Common myeloid progenitor, CD34-positive (primary cell): ENCODE results near the gene HSD17B14. TPM values are rescaled to one million over a fixed set of nuclear protein-coding genes. Genes with fewer than 3 reads are reported as not detected.
"Not testable (repeated sequence)": the region's sequence is repeated elsewhere in the genome, so short reads cannot be mapped to it uniquely, and the experiment has no call there.

Experiments used
- CTCF ChIA-PET: fragments of 350-600 bp; sonication (Branson Sonifier 250); formaldehyde crosslinking; loops from one replicate; lab custom pipeline; 2021; ENCODE audit warnings: antibody characterized with exemption; lab: Charles Lee
- POLR2A ChIA-PET: fragments of 350-600 bp; sonication (Branson Sonifier 250); formaldehyde crosslinking; loops from one replicate; lab custom pipeline; 2021; ENCODE audit warnings: antibody characterized with exemption; lab: Charles Lee
- DNase-seq, 3 donors: peaks; one replicate each; pipeline versions ENCODE4 v3.0.0 to v3.0.0-alpha.2; 2013
- H3K27ac ChIP-seq, 2 experiments: 1 replicate in 1 of 2; 2 replicates in 1 of 2; pipeline ENCODE4 v1.7.0; 2013; ENCODE audit warnings: inconsistent platforms in 2 of 2, low read length in 2 of 2, mild to moderate bottlenecking in 2 of 2, low read depth in 1 of 2, moderate library complexity in 1 of 2; ENCODE audit not compliant: severe bottlenecking in 2 of 2, insufficient read depth in 1 of 2, poor library complexity in 1 of 2
- H3K27me3 ChIP-seq, 5 experiments: replicated peaks in 2 of 5; 1 replicate in 3 of 5; 2 replicates in 2 of 5; pipeline versions ENCODE4 v1.6.1 to v1.7.0; 2013; ENCODE audit warnings: low read length in 4 of 5, mild to moderate bottlenecking in 2 of 5, moderate library complexity in 2 of 5, inconsistent platforms in 1 of 5; ENCODE audit not compliant: insufficient read depth in 5 of 5, control insufficient read depth in 4 of 5
- H3K36me3 ChIP-seq, 4 experiments: 1 replicate in 2 of 4; 2 replicates in 2 of 4; pipeline versions ENCODE4 v1.6.1 to v1.7.0; 2013; ENCODE audit warnings: low read length in 3 of 4, control low read depth in 1 of 4, mild to moderate bottlenecking in 1 of 4; ENCODE audit not compliant: control insufficient read depth in 4 of 4, insufficient read depth in 4 of 4
- H3K4me1 ChIP-seq, 4 experiments: 1 replicate in 3 of 4; 2 replicates in 1 of 4; pipeline versions ENCODE4 v1.6.1 to v1.7.1; 2013; ENCODE audit warnings: low read length in 3 of 4, mild to moderate bottlenecking in 3 of 4, control low read depth in 1 of 4, inconsistent platforms in 1 of 4, moderate library complexity in 1 of 4; ENCODE audit not compliant: control insufficient read depth in 4 of 4, insufficient read depth in 4 of 4; ENCODE audit errors: control extremely low read depth in 1 of 4
- H3K4me3 ChIP-seq, 7 experiments: 1 replicate in 4 of 7; 2 replicates in 3 of 7; pipeline versions ENCODE4 v1.5.1 to v1.7.0; 2013; ENCODE audit warnings: mild to moderate bottlenecking in 7 of 7, low read length in 6 of 7, moderate library complexity in 6 of 7, inconsistent platforms in 2 of 7, low read depth in 2 of 7, control low read depth in 1 of 7; ENCODE audit not compliant: insufficient read depth in 4 of 7, control insufficient read depth in 1 of 7; ENCODE audit errors: extremely low read depth in 1 of 7
- H3K9me3 ChIP-seq, 5 experiments: 1 replicate in 4 of 5; 2 replicates in 1 of 5; pipeline versions ENCODE4 v1.6.1 to v1.7.1; 2013; ENCODE audit warnings: low read length in 4 of 5, mild to moderate bottlenecking in 2 of 5, inconsistent platforms in 1 of 5, low read depth in 1 of 5, moderate library complexity in 1 of 5; ENCODE audit not compliant: control insufficient read depth in 4 of 5, insufficient read depth in 2 of 5; ENCODE audit errors: control extremely low read depth in 1 of 5
- WGBS: methylation state at CpG from one replicate; pipeline ENCODE4 v1.1.5; 2013; ENCODE audit not compliant: insufficient coverage; 5-methylcytosine and 5-hydroxymethylcytosine counted together
- polyA plus RNA-seq: library from polyadenylated mRNA; unstranded; fragments of 120-200 nt; gene quantifications from one replicate; pipeline ENCODE4 v1.2.1, GENCODE V29; 2013

Gene HSD17B14
- 4.7 TPM for polyA plus RNA-seq

DNA sequence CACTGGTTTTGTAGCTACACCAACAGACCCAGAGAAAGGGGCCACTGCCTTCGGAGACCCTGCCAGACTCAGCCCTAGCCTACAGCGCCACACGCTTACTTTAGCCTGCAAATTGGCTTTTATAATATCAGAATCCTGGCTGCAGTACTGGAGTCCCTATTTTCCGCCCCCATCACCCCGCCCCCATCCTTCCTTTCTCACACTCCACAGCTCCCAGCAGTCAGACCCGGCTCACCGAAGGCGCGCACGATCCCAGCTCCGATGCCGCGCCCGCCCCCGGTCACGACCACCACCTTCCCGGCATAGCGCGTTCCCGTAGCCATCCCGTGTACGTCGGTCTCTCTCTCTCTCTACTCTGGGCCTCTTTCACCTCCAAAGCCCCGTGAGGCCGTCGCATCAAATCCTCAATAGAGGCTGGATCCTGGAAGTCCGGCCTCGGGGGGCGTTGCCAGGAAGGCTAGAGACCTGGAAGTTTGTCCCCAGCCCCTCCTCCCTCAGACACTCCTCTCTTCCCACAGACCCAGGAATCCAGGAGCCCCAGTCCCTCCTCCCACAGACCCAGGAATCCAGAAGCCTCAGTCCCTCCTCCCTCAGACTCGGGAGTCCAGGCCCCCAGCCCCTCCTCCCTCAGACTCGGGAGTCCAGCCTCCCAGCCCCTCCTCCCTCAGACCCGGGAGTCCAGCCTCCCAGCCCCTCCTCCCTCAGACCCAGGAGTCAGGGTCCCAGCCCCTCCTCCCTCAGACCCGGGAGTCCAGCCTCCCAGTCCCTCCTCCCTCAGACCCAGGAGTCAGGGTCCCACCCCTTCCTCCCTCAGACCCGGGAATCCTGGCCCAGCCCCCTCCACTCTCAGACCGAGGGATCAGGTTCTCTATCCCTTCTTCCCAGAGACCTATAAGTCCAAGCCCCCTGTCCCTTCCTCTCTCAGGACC is at the start of gene HSD17B14:
Gene HSD17B14 (minus strand): TSS at position 403 of the 929 bp plus-strand sequence. CDS start 80 bp downstream, at position 323.
- H3K27ac ChIP-seq: peak within 1 kb of the TSS in 1 of 2 experiments; percentile 74
- H3K4me3 ChIP-seq: peak within 1 kb of the TSS; percentile 27 to 80 (median 60)
- no peaks in the 10 kb centered on the region for H3K36me3 ChIP-seq
- ChIA-PET CTCF (interaction anchor here (0.9 to 17.3 kb wide), 8 partner anchors 10 to 134 kb away, joined by 3 to 376 read pairs (median 4); partner anchors contain the start of gene BCAT2), POLR2A (interaction anchor here (0.6 to 0.9 kb wide), 2 partner anchors 41 to 143 kb away, joined by 3 to 4 read pairs; no protein-coding TSS in a partner anchor)
- no peaks in the 10 kb centered on the region for H3K27me3 ChIP-seq
- DNase-seq: no peak
- H3K9me3 ChIP-seq: no peaks in the 10 kb centered on the region
- peaks cover 0 to 25% (median 22%) of the 10 kb centered on the region in 4 experiments for H3K4me1 ChIP-seq
- WGBS: 0% methylated on average over 28 of the region's 35 CpGs

DNA sequence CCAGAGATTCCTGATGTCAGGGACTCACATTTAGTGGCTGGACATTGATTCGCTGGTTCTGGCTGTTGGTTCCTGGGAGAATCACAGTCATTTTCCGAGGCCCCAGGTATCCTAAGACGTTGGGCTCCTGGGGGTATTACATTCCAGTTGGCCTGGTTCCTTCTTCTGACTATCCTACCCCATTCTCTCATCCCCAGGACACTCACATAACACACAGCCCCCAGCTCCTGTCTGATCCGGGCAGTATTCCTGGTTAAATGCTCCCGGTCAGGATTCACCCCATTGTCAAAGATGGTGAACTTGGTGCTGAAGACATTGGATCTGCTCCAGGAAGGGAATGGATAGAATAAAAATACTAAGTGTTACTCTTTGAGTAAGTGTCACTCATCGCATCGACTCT is 47.4 kb upstream of the HSD17B14 start:
- ChIA-PET CTCF (no interaction called here), POLR2A (interaction anchor here (0.6 kb wide), 1 partner anchor 59 kb away, joined by 3 read pairs; no protein-coding TSS in a partner anchor)
- Histone ChIP-seq H3K4me3 (no peak overlapping the region), H3K9me3 (peaks cover 0 to 3% (median 0%) of the 10 kb centered on the region in 5 experiments), H3K4me1 (peaks cover 0 to 6% (median 3%) of the 10 kb centered on the region in 4 experiments), H3K36me3 (peaks cover 0 to 4% (median 2%) of the 10 kb centered on the region in 4 experiments), H3K27me3 (no peaks in the 10 kb centered on the region), H3K27ac (no peak overlapping the region)
- WGBS: 100% methylated on average over 6 of the region's 7 CpGs
- no peak for DNase-seq

DNA sequence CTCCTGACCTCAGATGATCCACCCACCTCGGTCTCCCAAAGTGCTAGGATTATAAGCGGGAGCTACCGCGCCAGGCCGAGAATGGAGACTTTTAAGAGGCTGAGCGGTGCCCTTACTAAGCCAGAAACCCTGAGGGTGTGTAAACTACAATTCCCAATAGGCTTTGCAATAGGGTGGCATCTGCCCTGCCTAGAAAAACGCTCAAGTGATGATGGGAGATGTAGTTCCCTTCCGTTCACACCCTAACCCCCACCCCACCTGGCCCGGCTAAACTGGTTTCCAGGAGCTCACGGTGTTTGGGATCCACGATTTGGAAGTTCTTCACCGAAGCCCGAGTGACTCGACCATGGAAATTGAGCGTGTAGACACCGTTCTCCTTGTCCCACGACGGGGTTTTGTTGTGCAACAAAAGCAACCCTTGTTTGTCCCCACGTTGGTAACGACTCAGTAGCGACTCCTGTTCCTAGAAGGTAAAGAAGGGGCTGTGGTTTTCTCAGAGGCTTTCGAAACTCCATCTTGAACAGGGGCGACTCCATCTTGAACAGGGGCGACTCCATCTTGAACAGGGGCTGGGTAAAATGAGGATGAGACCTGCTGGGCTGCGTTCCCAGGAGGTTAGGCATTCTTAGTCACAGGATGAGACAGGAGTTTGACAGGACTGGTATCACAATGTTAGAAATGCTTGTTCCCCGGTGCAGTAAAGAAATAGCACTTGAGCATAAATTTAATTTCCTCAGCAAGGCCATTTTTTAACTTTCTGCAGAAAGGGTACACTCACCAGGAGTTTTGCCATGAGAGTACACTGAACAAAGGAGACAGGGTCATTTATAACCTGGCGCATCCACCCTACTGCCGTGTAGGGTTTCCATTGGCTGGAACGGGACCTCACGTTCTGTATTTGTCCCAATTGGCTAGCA is 45.7 kb upstream of the HSD17B14 start:
- Histone ChIP-seq H3K36me3 (peaks cover 0 to 14% (median 2%) of the 10 kb centered on the region in 4 experiments), H3K27ac (no peak overlapping the region), H3K4me3 (no peak overlapping the region), H3K4me1 (peaks cover 0 to 10% (median 3%) of the 10 kb centered on the region in 4 experiments), H3K27me3 (no peaks in the 10 kb centered on the region), H3K9me3 (peaks cover 0 to 3% (median 0%) of the 10 kb centered on the region in 5 experiments)
- peak in 2 of 3 donors; percentile 62 to 67 for DNase-seq
- ChIA-PET CTCF (interaction anchor here (1.7 kb wide), 1 partner anchor 12 kb away, joined by 5 read pairs; no protein-coding TSS in a partner anchor), POLR2A (no interaction called here)
- 90% methylated on average over 18 of the region's 30 CpGs for WGBS

DNA sequence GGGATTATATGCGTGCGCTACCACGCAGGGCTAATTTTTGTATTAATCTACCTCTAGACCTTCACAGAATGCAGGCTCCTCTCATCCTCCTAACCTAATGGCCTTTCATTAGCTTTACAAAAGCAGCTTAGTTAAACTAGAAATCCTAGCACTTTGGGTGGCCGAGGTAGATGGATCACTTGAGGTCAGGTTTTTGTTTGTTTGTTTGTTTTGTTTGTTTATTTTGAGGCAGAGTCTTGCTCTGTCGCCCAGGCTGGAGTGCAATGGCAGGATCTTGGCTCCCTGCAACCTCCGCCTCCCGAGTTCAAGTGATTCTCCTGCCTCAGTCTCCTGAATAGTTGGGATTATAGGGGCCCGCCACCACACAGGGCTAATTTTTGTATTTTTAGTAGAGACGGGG is 43.4 kb upstream of the HSD17B14 start:
- WGBS: 94% methylated on average over 6 of the region's 9 CpGs
- H3K9me3 ChIP-seq, H3K27ac ChIP-seq, POLR2A ChIA-PET, H3K27me3 ChIP-seq, H3K4me3 ChIP-seq, DNase-seq: not testable (repeated sequence)
- Histone ChIP-seq H3K4me1 (peaks cover 2 to 29% (median 22%) of the 10 kb centered on the region in 4 experiments), H3K36me3 (peaks cover 3 to 31% (median 10%) of the 10 kb centered on the region in 4 experiments)
- CTCF ChIA-PET: interaction anchor here (1.4 kb wide), 1 partner anchor 9 kb away, joined by 3 read pairs; no protein-coding TSS in a partner anchor

DNA sequence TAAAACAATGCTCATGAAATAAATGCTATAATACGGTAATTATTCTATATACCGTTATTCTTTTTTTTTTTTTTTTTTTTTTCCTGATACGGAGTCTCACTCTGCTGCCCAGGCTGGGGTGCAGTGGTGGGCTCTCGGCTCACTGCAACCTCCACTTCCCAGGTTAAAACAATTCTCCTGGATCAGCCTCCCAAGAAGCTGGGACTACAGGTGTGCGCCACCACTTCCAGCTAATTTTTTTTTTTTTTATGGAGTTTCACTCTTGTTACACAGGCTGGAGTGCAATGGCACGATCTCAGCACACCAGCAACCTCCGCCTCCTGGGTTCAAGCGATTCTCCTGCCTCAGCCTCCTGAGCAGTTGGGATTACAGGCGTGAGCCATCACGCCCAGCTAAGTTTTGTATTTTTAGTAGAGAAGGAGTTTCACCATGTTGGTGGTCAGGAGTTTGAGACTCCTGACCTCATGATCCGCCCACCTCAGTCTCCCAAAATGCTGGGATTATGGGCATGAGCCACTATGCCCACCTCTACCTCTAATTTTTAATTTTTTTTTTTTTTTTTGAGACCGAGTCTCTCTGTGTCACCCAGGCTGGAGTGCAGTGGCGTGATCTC is 42.8 kb upstream of the HSD17B14 start:
- WGBS: 97% methylated on average over 4 of the region's 13 CpGs
- Histone ChIP-seq H3K4me3 (no peak overlapping the region), H3K36me3 (peaks cover 3 to 37% (median 16%) of the 10 kb centered on the region in 4 experiments), H3K27ac (peak overlapping the region in 1 of 2 experiments; percentile 49), H3K9me3 (peaks cover 0 to 3% (median 0%) of the 10 kb centered on the region in 5 experiments), H3K4me1 (peaks cover 4 to 35% (median 27%) of the 10 kb centered on the region in 4 experiments), H3K27me3 (no peaks in the 10 kb centered on the region)
- CTCF ChIA-PET: interaction anchor here (0.6 kb wide), 1 partner anchor 74 kb away, joined by 4 read pairs; no protein-coding TSS in a partner anchor
- POLR2A ChIA-PET: interaction anchor here (0.7 to 1.6 kb wide), 4 partner anchors 17 to 92 kb away, joined by 3 to 8 read pairs (median 4); no protein-coding TSS in a partner anchor
- no peak for DNase-seq
